Measurements from ENCODE around the gene CREB3.
A peak's percentile ranks its signal among the peaks of the same experiment; 100 is the strongest.

The CREB3 gene

DNA sequence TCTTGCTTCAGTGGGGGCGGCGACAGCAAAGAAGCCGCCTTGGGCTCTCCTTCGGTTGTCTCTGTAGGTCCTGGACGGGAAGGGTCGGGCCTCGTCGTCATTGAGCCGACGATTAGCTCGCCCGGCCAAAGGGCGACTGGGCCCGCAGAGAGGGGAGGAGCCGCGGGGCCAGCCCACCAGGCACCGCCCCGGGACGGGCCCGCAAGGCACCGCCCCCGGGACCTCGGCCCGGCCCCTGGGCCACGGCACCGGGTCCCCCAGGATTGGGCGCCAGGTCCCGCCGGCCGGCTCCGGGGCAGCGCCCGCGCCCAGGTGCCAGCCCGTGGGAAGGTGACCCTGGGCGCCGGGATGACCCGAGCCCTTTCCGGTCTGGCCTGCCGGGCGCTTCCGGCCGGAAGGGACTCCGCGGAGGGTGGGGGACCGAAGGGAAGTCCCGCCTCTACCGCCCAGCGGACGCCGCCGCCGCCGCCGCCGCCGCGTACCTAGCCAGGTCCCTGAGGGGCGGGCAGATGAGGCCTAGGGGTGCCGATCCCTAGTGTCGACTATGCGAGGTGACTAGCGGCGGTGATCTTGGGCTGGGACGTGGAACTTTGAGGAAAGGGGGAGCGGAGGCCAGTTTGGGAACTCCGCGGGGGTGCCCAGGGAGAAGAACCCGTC lies 16.5 kb downstream of the CREB3 start, which contains the start of the genes GBA2 and RGP1:
TSS of gene GBA2 (minus strand) at position 371 of the 657 bp plus-strand sequence. CDS start 524 bp downstream, outside the sequence.
TSS of gene RGP1 (plus strand) at position 430 of the 657 bp plus-strand sequence. CDS start 469 bp downstream, outside the sequence.
- Histone ChIP-seq H3K9me2 (replicated peaks; ENCODE audit: insufficient read depth, low read length) (no peaks in the 10 kb centered on the region), H3K4me2 (ENCODE audit: low read depth, low read length, poor library complexity, severe bottlenecking) (peak within 1 kb of the TSS; percentile 67), H4K20me1 (ENCODE audit: low read depth, low read length) (peaks cover 8% of the 10 kb centered on the region; the same call in 1 of the 2 replicates), H3F3A (ENCODE audit: insufficient read depth) (no peaks in the 10 kb centered on the region), H3K27me3 (ENCODE audit: low read length) (no peaks in the 10 kb centered on the region), H3K9me3 (ENCODE audit: insufficient read depth, low read length) (no peaks in the 10 kb centered on the region), H3K36me3 (ENCODE audit: low read length) (no peaks in the 10 kb centered on the region), H2AFZ (ENCODE audit: low read depth, low read length, severe bottlenecking) (peak within 1 kb of the TSS; percentile 68), H3K4me3 (ENCODE audit: insufficient read depth, low read length, poor library complexity, severe bottlenecking) (peak within 1 kb of the TSS; percentile 77), H3K9ac (ENCODE audit: low read length) (peak within 1 kb of the TSS; percentile 78), H3K79me2 (ENCODE audit: insufficient read depth, low read length) (peaks cover 36% of the 10 kb centered on the region), H3K27ac (ENCODE audit: low read depth, low read length) (peak within 1 kb of the TSS; percentile 62)
- TF ChIP-seq EZH2phosphoT487 (conservative IDR thresholded peaks at IDR 0.05; ENCODE audit: low read length): no peak
- TF ChIP-seq CTCF (IDR thresholded peaks at IDR 0.05; ENCODE audit: insufficient read depth, low read length, poor library complexity, severe bottlenecking): no peak

GRCh38 chr9:35749515-35750255 lies 17.2 kb downstream of the CREB3 start:
- Histone ChIP-seq H3K9ac (ENCODE audit: low read length) (peak overlapping the region; percentile 78), H2AFZ (ENCODE audit: low read depth, low read length, severe bottlenecking) (peak overlapping the region; percentile 68), H4K20me1 (ENCODE audit: low read depth, low read length) (peaks cover 8% of the 10 kb centered on the region; the same call in 1 of the 2 replicates), H3F3A (ENCODE audit: insufficient read depth) (no peaks in the 10 kb centered on the region), H3K27ac (ENCODE audit: low read depth, low read length) (peak overlapping the region; percentile 62), H3K36me3 (ENCODE audit: low read length) (no peaks in the 10 kb centered on the region), H3K4me3 (ENCODE audit: insufficient read depth, low read length, poor library complexity, severe bottlenecking) (peak overlapping the region; percentile 77), H3K9me2 (replicated peaks; ENCODE audit: insufficient read depth, low read length) (no peaks in the 10 kb centered on the region), H3K79me2 (ENCODE audit: insufficient read depth, low read length) (peaks cover 36% of the 10 kb centered on the region), H3K9me3 (ENCODE audit: insufficient read depth, low read length) (no peaks in the 10 kb centered on the region), H3K27me3 (ENCODE audit: low read length) (no peaks in the 10 kb centered on the region), H3K4me2 (ENCODE audit: low read depth, low read length, poor library complexity, severe bottlenecking) (peak overlapping the region; percentile 67)
- no peak for TF ChIP-seq EZH2phosphoT487 (conservative IDR thresholded peaks at IDR 0.05; ENCODE audit: low read length)
- no peak for TF ChIP-seq CTCF (IDR thresholded peaks at IDR 0.05; ENCODE audit: insufficient read depth, low read length, poor library complexity, severe bottlenecking)

DNA sequence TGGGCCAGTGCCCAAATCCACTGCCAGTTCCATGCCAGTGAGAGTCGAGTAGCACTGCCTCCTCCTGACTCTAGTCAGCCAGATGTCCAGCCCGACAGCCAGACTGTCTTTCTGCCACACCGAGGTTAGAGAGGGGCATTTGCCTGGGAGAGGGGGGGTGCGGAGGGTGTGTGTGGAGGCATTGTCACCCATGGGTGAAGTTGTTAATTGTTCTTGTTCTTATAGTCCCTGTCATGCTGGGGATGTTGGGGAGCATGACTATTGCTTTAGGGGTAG lies 17.7 kb downstream of the CREB3 start:
- Histone ChIP-seq H3K27ac (ENCODE audit: low read depth, low read length) (peak overlapping the region; percentile 62; the same call in 1 of the 2 replicates), H3F3A (ENCODE audit: insufficient read depth) (no peaks in the 10 kb centered on the region), H3K4me3 (ENCODE audit: insufficient read depth, low read length, poor library complexity, severe bottlenecking) (peak overlapping the region; percentile 77), H4K20me1 (ENCODE audit: low read depth, low read length) (peaks cover 8% of the 10 kb centered on the region; the same call in 1 of the 2 replicates), H3K4me2 (ENCODE audit: low read depth, low read length, poor library complexity, severe bottlenecking) (peak overlapping the region; percentile 67), H3K9me2 (replicated peaks; ENCODE audit: insufficient read depth, low read length) (no peaks in the 10 kb centered on the region), H2AFZ (ENCODE audit: low read depth, low read length, severe bottlenecking) (no peak overlapping the region), H3K9me3 (ENCODE audit: insufficient read depth, low read length) (no peaks in the 10 kb centered on the region), H3K9ac (ENCODE audit: low read length) (peak overlapping the region; percentile 78), H3K79me2 (ENCODE audit: insufficient read depth, low read length) (peaks cover 36% of the 10 kb centered on the region), H3K36me3 (ENCODE audit: low read length) (no peaks in the 10 kb centered on the region), H3K27me3 (ENCODE audit: low read length) (no peaks in the 10 kb centered on the region)
- TF ChIP-seq CTCF (IDR thresholded peaks at IDR 0.05; ENCODE audit: insufficient read depth, low read length, poor library complexity, severe bottlenecking) (no peak), EZH2phosphoT487 (conservative IDR thresholded peaks at IDR 0.05; ENCODE audit: low read length) (no peak)

All from SU-DHL-6 (cell line).